OCI-LY3 (cell line): ENCODE data around the gene PLVAP.

Source experiments
- CTCF ChIP-seq: fragments of 200-600, 300-600 bp; sonication (generic); IDR thresholded peaks from 2 replicates; pipeline ENCODE4 v1.5.1; 2014; ENCODE audit warnings: antibody characterized with exemption, low read length, low read depth
- EZH2phosphoT487 ChIP-seq: fragments of 200-600 bp; shearing (Covaris generic); IDR thresholded peaks from 2 replicates; pipeline ENCODE4 v1.6.1; 2018; ENCODE audit warnings: antibody characterized with exemption, mixed run types, low read depth

- no peak for TF ChIP-seq CTCF
- TF ChIP-seq EZH2phosphoT487, result no peak
Observed at GRCh38 chr19:17322854-17323253, 54.3 kb downstream of the PLVAP start.
